ENCODE measurements around the gene SMYD2. TPM values are rescaled to one million over a fixed set of nuclear protein-coding genes. Genes with fewer than 3 reads are reported as not detected.

SMYD2 gene
- total RNA-seq, 1 experiment from 2014 or later, result 25.8 TPM

DNA sequence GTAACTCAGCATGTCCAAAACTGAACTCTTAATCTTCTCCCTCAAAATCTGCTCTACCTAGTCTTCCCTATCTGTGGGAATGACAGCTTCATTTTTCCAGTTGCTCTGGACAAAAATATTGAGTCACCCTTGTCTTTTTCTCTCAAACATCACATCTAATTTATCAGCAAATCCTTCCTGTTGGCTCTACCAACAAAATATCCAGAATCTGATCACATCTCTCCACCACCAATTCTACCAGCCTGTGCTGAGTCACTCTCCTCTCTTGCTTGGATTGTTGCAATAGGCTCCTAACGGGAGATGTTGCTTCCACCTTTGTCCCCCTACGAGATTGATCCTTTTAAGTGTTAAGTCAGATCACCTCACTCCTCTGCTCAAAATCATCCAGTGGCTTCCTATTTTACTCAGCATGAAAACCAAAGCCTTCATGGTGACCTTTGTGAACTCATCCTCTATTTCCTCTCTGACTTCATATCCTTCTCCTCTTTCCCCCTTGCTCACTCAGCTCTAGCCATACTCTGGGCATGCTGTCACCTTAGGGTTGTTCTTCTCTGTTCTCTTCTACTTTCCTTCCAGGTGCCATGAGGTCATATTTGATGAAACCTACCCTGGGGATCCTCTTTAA is 21.5 kb upstream of the SMYD2 start:
- intact Hi-C loops (cut with micrococcal nuclease; ENCODE audit: unreplicated experiment), result no loop called here
- H3K4me1 ChIP-seq (ENCODE audit: insufficient read depth, low read length, poor library complexity, severe bottlenecking), result peaks cover 15% of the 10 kb centered on the region

DNA sequence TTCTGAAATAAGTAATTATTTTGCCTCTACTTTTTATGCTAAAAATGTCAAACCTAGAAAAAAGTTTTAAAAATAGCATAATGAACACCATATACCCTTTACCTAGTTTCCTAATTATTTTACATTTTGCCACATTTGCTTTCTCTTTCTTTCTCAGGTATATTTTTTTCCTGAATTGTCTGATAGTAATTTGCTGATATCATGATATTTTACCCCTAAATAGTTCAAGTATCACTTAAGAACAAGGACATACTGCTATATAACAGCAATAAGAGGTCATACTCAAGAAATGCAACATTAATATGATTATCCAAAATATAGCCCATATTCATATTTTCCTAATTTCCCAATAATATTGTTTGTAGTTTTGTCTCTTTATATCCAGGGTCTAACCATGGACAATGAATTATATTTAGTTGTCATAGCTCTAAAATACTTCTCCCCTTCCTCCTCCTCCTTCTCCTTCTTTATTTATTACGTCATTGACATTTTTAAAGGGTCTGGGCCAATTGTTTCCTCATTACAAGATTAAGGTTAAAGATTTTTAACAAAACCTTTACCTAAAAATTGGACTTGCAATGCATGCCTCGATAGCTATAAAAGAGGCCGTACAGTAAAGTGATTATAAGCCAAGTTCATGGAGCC is 20.3 kb upstream of the SMYD2 start:
- no peaks in the 10 kb centered on the region for H3K36me3 ChIP-seq (ENCODE audit: insufficient read depth, low read length, poor library complexity, severe bottlenecking)
- no peaks in the 10 kb centered on the region for H3K27me3 ChIP-seq (replicated peaks; ENCODE audit: insufficient read depth, low read depth, low read length, poor library complexity)
- intact Hi-C loops (cut with micrococcal nuclease; ENCODE audit: unreplicated experiment), result loop anchor here (1.0 to 5.0 kb wide), 3 partner anchors 69 to 342 kb away; partner anchors contain the start of gene CENPF
- no peak overlapping the region for H3K4me3 ChIP-seq (ENCODE audit: low read depth, low read length, poor library complexity, severe bottlenecking)
- ChIA-PET POLR2A (ENCODE audit: low non-redundant PET) (no interaction called here), CTCF (interaction anchor here (1.5 to 2.2 kb wide), 3 partner anchors 64 to 72 kb away, joined by 4 to 29 read pairs (median 9); no protein-coding TSS in a partner anchor)
- no peak for TF ChIP-seq EZH2 (IDR thresholded peaks at IDR 0.05; ENCODE audit: borderline replicate concordance, low read depth, low read length, poor library complexity, severe bottlenecking)
- TF ChIP-seq, protein P1, sequence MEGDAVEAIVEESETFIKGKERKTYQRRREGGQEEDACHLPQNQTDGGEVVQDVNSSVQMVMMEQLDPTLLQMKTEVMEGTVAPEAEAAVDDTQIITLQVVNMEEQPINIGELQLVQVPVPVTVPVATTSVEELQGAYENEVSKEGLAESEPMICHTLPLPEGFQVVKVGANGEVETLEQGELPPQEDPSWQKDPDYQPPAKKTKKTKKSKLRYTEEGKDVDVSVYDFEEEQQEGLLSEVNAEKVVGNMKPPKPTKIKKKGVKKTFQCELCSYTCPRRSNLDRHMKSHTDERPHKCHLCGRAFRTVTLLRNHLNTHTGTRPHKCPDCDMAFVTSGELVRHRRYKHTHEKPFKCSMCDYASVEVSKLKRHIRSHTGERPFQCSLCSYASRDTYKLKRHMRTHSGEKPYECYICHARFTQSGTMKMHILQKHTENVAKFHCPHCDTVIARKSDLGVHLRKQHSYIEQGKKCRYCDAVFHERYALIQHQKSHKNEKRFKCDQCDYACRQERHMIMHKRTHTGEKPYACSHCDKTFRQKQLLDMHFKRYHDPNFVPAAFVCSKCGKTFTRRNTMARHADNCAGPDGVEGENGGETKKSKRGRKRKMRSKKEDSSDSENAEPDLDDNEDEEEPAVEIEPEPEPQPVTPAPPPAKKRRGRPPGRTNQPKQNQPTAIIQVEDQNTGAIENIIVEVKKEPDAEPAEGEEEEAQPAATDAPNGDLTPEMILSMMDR (conservative IDR thresholded peaks at IDR 0.05; ENCODE audit: low read depth, low read length), result no peak
- no peaks in the 10 kb centered on the region for H3K9me3 ChIP-seq (ENCODE audit: low read depth, low read length, poor library complexity, severe bottlenecking)
- no peak for DNase-seq (ENCODE audit: low spot score)
- no peak overlapping the region for H3K27ac ChIP-seq (ENCODE audit: low read depth, low read length, poor library complexity, severe bottlenecking)
- BruUV-seq (replicated peaks), result no TSS peak
- H3K4me1 ChIP-seq (ENCODE audit: insufficient read depth, low read length, poor library complexity, severe bottlenecking), result peaks cover 27% of the 10 kb centered on the region

More for the DNA sequence above, 21.5 kb upstream of the SMYD2 start:
- no peaks in the 10 kb centered on the region for H3K27me3 ChIP-seq (replicated peaks; ENCODE audit: insufficient read depth, low read depth, low read length, poor library complexity)
- H3K4me3 ChIP-seq (ENCODE audit: low read depth, low read length, poor library complexity, severe bottlenecking), result no peak overlapping the region
- BruUV-seq (replicated peaks), result no TSS peak
- POLR2A ChIA-PET (ENCODE audit: low non-redundant PET), result no interaction called here
- no peak for DNase-seq (ENCODE audit: low spot score)
- TF ChIP-seq EZH2 (IDR thresholded peaks at IDR 0.05; ENCODE audit: borderline replicate concordance, low read depth, low read length, poor library complexity, severe bottlenecking), result no peak
- TF ChIP-seq, protein P1 (conservative IDR thresholded peaks at IDR 0.05; ENCODE audit: low read depth, low read length), result no peak
- H3K36me3 ChIP-seq (ENCODE audit: insufficient read depth, low read length, poor library complexity, severe bottlenecking), result no peaks in the 10 kb centered on the region
- CTCF ChIA-PET, result no interaction called here
- no peak overlapping the region for H3K27ac ChIP-seq (ENCODE audit: low read depth, low read length, poor library complexity, severe bottlenecking)
- H3K9me3 ChIP-seq (ENCODE audit: low read depth, low read length, poor library complexity, severe bottlenecking), result no peaks in the 10 kb centered on the region

GRCh38 chr1:214261206-214262123 is 19.5 kb upstream of the SMYD2 start:
- peaks cover 27% of the 10 kb centered on the region for H3K4me1 ChIP-seq (ENCODE audit: insufficient read depth, low read length, poor library complexity, severe bottlenecking)
- no peaks in the 10 kb centered on the region for H3K27me3 ChIP-seq (replicated peaks; ENCODE audit: insufficient read depth, low read depth, low read length, poor library complexity)
- no TSS peak for BruUV-seq (replicated peaks)
- no peaks in the 10 kb centered on the region for H3K9me3 ChIP-seq (ENCODE audit: low read depth, low read length, poor library complexity, severe bottlenecking)
- no peak for TF ChIP-seq EZH2 (IDR thresholded peaks at IDR 0.05; ENCODE audit: borderline replicate concordance, low read depth, low read length, poor library complexity, severe bottlenecking)
- TF ChIP-seq, protein P1 (conservative IDR thresholded peaks at IDR 0.05; ENCODE audit: low read depth, low read length), result peak; percentile 99
- H3K36me3 ChIP-seq (ENCODE audit: insufficient read depth, low read length, poor library complexity, severe bottlenecking), result no peaks in the 10 kb centered on the region
- CTCF ChIA-PET, result interaction anchor here (0.7 to 2.2 kb wide), 6 partner anchors 61 to 261 kb away, joined by 3 to 29 read pairs (median 6); no protein-coding TSS in a partner anchor
- peak overlapping the region; percentile 14 for H3K4me3 ChIP-seq (ENCODE audit: low read depth, low read length, poor library complexity, severe bottlenecking)
- intact Hi-C loops (cut with micrococcal nuclease; ENCODE audit: unreplicated experiment), result loop anchor here (1.0 to 5.0 kb wide), 3 partner anchors 68 to 341 kb away; partner anchors contain the start of gene CENPF
- DNase-seq (ENCODE audit: low spot score), result peak; percentile 87
- no peak overlapping the region for H3K27ac ChIP-seq (ENCODE audit: low read depth, low read length, poor library complexity, severe bottlenecking)
- POLR2A ChIA-PET (ENCODE audit: low non-redundant PET), result no interaction called here

Data from A673 (cell line).